Activated CD8-positive, alpha-beta memory T cell treated with anti-CD3 and anti-CD28 coated beads, Interleukin-2, amount 50 U/mL, for 1 hour (primary cell): ENCODE data around the gene KIAA0825.
"Not testable (repeated sequence)": the region's sequence is repeated elsewhere in the genome, so short reads cannot be mapped to it uniquely, and the experiment has no call there.

Experiments
- DNase-seq: peaks from one replicate; pipeline ENCODE4 v3.0.0-alpha.2; 2020; ENCODE audit errors: extremely low read depth

KIAA0825 gene

GRCh38 chr5:94366811-94367210 lies 251.6 kb downstream of the KIAA0825 start:
- no peak for DNase-seq

- DNase-seq = no peak
These were observed 255.5 kb downstream of the KIAA0825 start for GRCh38 chr5:94362857-94363256.

GRCh38 chr5:94361832-94362796 lies 256.3 kb downstream of the KIAA0825 start:
- DNase-seq = no peak

GRCh38 chr5:94361161-94361560 lies 257.2 kb downstream of the KIAA0825 start:
- no peak for DNase-seq

GRCh38 chr5:94360382-94361130 lies 257.8 kb downstream of the KIAA0825 start:
- no peak for DNase-seq

GRCh38 chr5:94359880-94360279 lies 258.5 kb downstream of the KIAA0825 start:
- DNase-seq = no peak

GRCh38 chr5:94355811-94356210 lies 262.6 kb downstream of the KIAA0825 start:
- DNase-seq = no peak

GRCh38 chr5:94354837-94355485 lies 263.4 kb downstream of the KIAA0825 start:
- not testable (repeated sequence) for DNase-seq

GRCh38 chr5:94353605-94354004 lies 264.8 kb downstream of the KIAA0825 start:
- no peak for DNase-seq

- DNase-seq = no peak
These were observed 271.3 kb downstream of the KIAA0825 start for GRCh38 chr5:94347130-94347529.

- DNase-seq = no peak
These were observed 273.1 kb downstream of the KIAA0825 start for GRCh38 chr5:94345257-94345656.

- no peak for DNase-seq
These were observed 280.8 kb downstream of the KIAA0825 start for GRCh38 chr5:94337617-94338016.

- DNase-seq = no peak
These were observed 282.5 kb downstream of the KIAA0825 start for GRCh38 chr5:94335936-94336335.

GRCh38 chr5:94329115-94329514 lies 289.3 kb downstream of the KIAA0825 start:
- no peak for DNase-seq

GRCh38 chr5:94326586-94326985 lies 291.8 kb downstream of the KIAA0825 start:
- DNase-seq = no peak

- no peak for DNase-seq
These were observed 301.2 kb downstream of the KIAA0825 start for GRCh38 chr5:94316916-94317838.

GRCh38 chr5:94314460-94315131 lies 303.8 kb downstream of the KIAA0825 start:
- DNase-seq = no peak

- no peak for DNase-seq
These were observed 304.7 kb downstream of the KIAA0825 start for GRCh38 chr5:94313696-94314095.

GRCh38 chr5:94313188-94313587 lies 305.2 kb downstream of the KIAA0825 start:
- no peak for DNase-seq

- no peak for DNase-seq
These were observed 306.1 kb downstream of the KIAA0825 start for GRCh38 chr5:94312298-94312697.

GRCh38 chr5:94310833-94311232 lies 307.6 kb downstream of the KIAA0825 start:
- no peak for DNase-seq
